SK-N-SH treated with all-trans-retinoic acid at 6 μM for 48 hours (cell line): ENCODE measurements around the gene MYLK4.

ENCODE experiments used
- BACH2 ChIP-seq: fragments of 250-450 bp; sonication (Bioruptor Pico); IDR thresholded peaks from 2 replicates; pipeline ENCODE4 v1.9.0; 2021; ENCODE audit warnings: mild to moderate bottlenecking, borderline replicate concordance
- PATZ1 ChIP-seq: fragments of 250-450 bp; sonication (Bioruptor Pico); IDR thresholded peaks from 2 replicates; pipeline ENCODE4 v1.8.0; 2020; ENCODE audit warnings: mild to moderate bottlenecking, moderate library complexity, borderline replicate concordance
- RARB ChIP-seq: fragments of 250-450 bp; sonication (Bioruptor Pico); IDR thresholded peaks from 2 replicates; pipeline ENCODE4 v1.8.0; 2021; ENCODE audit warnings: mild to moderate bottlenecking, moderate library complexity
- TCF4 ChIP-seq: fragments of 250-450 bp; sonication (Bioruptor Pico); IDR thresholded peaks from 2 replicates; pipeline ENCODE4 v1.8.0; 2021; ENCODE audit warnings: mild to moderate bottlenecking, moderate library complexity, borderline replicate concordance
- TOX ChIP-seq: fragments of 250-450 bp; sonication (Bioruptor Pico); IDR thresholded peaks from 2 replicates; pipeline ENCODE4 v1.8.0; 2021; ENCODE audit warnings: mild to moderate bottlenecking, moderate library complexity, borderline replicate concordance
- ZFP3 ChIP-seq: fragments of 250-450 bp; sonication (Bioruptor Pico); IDR thresholded peaks from 2 replicates; pipeline ENCODE4 v1.5.0; 2020; ENCODE audit warnings: mild to moderate bottlenecking, moderate library complexity
- ZFP30 ChIP-seq: fragments of 450-650 bp; formaldehyde crosslinking; IDR thresholded peaks from 2 replicates; pipeline ENCODE4 v1.5.0; 2022; ENCODE audit warnings: mild to moderate bottlenecking, moderate library complexity
- TF ChIP-seq, protein P1 (sequence below): fragments of 250-450 bp; sonication (Bioruptor Pico); IDR thresholded peaks from 2 replicates; pipeline ENCODE4 v1.5.1; 2021; ENCODE audit warnings: mild to moderate bottlenecking, moderate library complexity

GRCh38 chr6:2667617-2668016, 83.1 kb downstream of the MYLK4 start:
- TF ChIP-seq TCF4 (CRISPR knock-in tag) (no peak), BACH2 (CRISPR knock-in tag) (no peak), PATZ1 (CRISPR knock-in tag) (no peak), TOX (CRISPR knock-in tag) (no peak), ZFP30 (CRISPR knock-in tag) (no peak), RARB (no peak), ZFP3 (CRISPR knock-in tag) (no peak)
- TF ChIP-seq, protein P1, sequence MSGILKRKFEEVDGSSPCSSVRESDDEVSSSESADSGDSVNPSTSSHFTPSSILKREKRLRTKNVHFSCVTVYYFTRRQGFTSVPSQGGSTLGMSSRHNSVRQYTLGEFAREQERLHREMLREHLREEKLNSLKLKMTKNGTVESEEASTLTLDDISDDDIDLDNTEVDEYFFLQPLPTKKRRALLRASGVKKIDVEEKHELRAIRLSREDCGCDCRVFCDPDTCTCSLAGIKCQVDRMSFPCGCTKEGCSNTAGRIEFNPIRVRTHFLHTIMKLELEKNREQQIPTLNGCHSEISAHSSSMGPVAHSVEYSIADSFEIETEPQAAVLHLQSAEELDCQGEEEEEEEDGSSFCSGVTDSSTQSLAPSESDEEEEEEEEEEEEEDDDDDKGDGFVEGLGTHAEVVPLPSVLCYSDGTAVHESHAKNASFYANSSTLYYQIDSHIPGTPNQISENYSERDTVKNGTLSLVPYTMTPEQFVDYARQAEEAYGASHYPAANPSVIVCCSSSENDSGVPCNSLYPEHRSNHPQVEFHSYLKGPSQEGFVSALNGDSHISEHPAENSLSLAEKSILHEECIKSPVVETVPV = no peak
